OCI-LY3 (cell line): ENCODE data around the gene CD300LB.

Experiments
- CTCF ChIP-seq: fragments of 200-600, 300-600 bp; sonication (generic); IDR thresholded peaks from 2 replicates; pipeline ENCODE4 v1.5.1; 2014; ENCODE audit warnings: antibody characterized with exemption, low read length, low read depth
- EZH2phosphoT487 ChIP-seq: fragments of 200-600 bp; shearing (Covaris generic); IDR thresholded peaks from 2 replicates; pipeline ENCODE4 v1.6.1; 2018; ENCODE audit warnings: antibody characterized with exemption, mixed run types, low read depth

GRCh38 chr17:74574489-74575142, 43.3 kb upstream of the CD300LB start:
- no peak for TF ChIP-seq CTCF
- no peak for TF ChIP-seq EZH2phosphoT487
